ENCODE results near the gene CRHR1. TPM values are rescaled to one million over a fixed set of nuclear protein-coding genes. Genes with fewer than 3 reads are reported as not detected.

Gene CRHR1
- total RNA-seq, 1 donor from 2014 or later, result not detected

DNA sequence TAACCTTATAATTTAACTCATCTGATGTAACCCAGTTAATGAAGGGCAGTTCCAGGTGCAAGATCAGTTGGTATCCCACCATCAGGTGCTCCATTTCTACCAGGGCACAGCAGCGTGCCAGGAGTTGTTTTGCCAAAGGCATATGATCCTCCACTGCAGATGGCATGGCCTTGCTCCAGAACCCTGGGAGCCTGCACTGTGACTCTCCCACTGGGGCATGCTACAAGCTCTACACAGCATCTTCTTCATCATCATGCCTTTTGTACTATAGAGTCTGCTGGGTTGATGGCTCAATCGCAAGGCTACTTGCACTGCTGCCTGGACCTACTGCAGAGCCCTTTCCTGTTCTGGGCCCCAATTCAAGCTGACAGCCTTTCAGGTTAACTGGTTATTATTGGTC, 98.9 kb downstream of the CRHR1 start:
- DNase-seq (ENCODE audit: low read depth), result no peak
- no peak for TF ChIP-seq CTCF (conservative IDR thresholded peaks at IDR 0.05; ENCODE audit: low read depth, low read length)
- H3K4me3 ChIP-seq (ENCODE audit: low read depth, low read length), result no peak overlapping the region

Other genes with a start within 250 kb of the CRHR1 start
- not detected in 2 replicates for gene SPPL2C, start 60.6 kb downstream of the CRHR1 start, total RNA-seq
- gene MAPT, start 110.2 kb downstream of the CRHR1 start, total RNA-seq, result 0.06 and 0.07 TPM in 2 replicates
- gene STH, start 214.9 kb downstream of the CRHR1 start, total RNA-seq, result not detected in 2 replicates